HEK293T (cell line): Measurements from ENCODE around the gene HSPB6.

ENCODE experiments used
- ARNT ChIP-seq: fragments of 450-650 bp; IDR thresholded peaks from 2 replicates; pipeline ENCODE4 v1.6.1; 2017; ENCODE audit warnings: mild to moderate bottlenecking
- BHLHE40 ChIP-seq: fragments of 450-650 bp; IDR thresholded peaks from 2 replicates; pipeline ENCODE4 v1.6.1; 2016; ENCODE audit warnings: mild to moderate bottlenecking, moderate library complexity, borderline replicate concordance
- CTBP1 ChIP-seq: fragments of 450-650 bp; IDR thresholded peaks from 2 replicates; pipeline ENCODE4 v1.6.1; 2016; ENCODE audit warnings: borderline replicate concordance
- FOXA1 ChIP-seq: fragments of 450-650 bp; IDR thresholded peaks from 2 replicates; pipeline ENCODE4 v1.6.1; 2016; ENCODE audit warnings: mild to moderate bottlenecking
- FOXM1 ChIP-seq: fragments of 450-650 bp; IDR thresholded peaks from 2 replicates; pipeline ENCODE4 v1.6.1; 2017; ENCODE audit warnings: mild to moderate bottlenecking, borderline replicate concordance
- LEF1 ChIP-seq: fragments of 450-650 bp; IDR thresholded peaks from 2 replicates; pipeline ENCODE4 v1.6.1; 2017; ENCODE audit warnings: mild to moderate bottlenecking, borderline replicate concordance
- NFRKB ChIP-seq: fragments of 450-650 bp; IDR thresholded peaks from 2 replicates; pipeline ENCODE4 v1.6.1; 2016; ENCODE audit warnings: mild to moderate bottlenecking, moderate library complexity
- SP1 ChIP-seq: fragments of 450-650 bp; IDR thresholded peaks from 2 replicates; pipeline ENCODE4 v1.6.1; 2017
- TARDBP ChIP-seq: fragments of 450-650 bp; IDR thresholded peaks from 2 replicates; pipeline ENCODE4 v1.6.1; 2016

DNA sequence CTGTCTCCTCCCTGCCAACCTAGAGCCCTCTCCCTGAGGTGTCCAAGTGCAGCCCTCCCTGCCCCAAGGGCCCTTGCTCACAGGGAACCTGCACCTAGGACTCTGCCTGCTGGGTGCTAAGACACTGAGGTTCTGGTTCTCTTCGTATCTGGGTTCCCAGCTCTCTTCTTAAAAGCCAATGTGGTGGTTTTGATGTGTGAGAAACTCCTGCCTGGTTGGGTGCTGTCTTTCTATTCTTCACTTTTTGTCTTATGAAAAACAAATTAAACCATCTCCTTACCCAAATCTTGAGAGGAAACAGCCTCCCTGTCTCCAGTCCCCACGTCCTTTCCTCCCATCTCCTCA, 43.4 kb downstream of the HSPB6 start:
- TF ChIP-seq NFRKB (no peak), FOXA1 (no peak), FOXM1 (no peak), SP1 (no peak), TARDBP (no peak), CTBP1 (no peak), BHLHE40 (no peak), LEF1 (no peak), ARNT (no peak)
